ENCODE measurements around the gene DACT3.

The DACT3 gene

DNA sequence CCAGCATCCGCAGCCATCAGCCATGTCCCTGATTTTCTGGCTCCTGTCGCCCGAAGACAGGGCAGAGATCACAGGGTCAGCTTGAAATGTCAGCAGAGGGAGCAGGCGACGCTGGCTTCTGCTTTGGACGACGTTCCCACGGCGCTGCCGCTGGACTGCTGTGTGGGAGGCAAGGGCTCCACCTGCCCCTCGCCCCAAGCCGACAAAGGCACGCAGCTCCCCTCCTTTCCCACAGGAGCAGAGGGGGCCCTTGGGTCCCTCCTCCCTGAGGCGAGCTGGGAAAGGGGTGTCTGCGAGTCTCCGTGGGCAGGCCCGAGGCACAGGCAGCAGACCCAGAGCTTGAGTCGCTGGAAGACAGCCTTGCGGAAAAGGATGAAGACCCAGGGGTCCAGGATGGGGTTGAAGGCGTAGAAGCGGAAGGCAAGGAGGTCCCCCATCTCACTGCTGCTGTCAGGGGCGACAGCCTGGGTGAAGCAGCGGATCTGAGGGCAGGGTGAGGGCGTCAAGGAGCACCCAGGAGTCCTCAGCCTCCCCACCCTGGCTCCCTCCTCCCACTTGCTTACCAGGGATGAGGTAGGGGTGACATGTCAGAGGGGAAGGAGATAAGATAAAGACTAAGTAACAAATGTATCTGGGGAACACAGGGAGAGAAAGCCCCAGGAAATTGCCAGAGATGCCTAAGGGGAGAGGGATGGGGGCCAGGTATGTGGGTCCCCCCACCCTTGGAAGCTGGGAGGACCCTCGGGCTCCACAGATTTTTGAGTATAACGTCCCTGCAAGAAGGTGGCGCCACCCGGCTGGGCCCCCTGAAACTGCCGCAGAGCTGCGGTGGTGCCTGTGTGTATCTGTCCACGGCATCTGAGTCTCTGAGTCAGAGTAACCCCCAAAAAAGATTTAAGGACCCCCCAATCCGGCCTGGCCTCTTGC is 39.5 kb downstream of the DACT3 start:
- no peak overlapping the region for H2AFZ ChIP-seq (ENCODE audit: low read depth, low read length)
- peaks cover 41% of the 10 kb centered on the region for H3K79me2 ChIP-seq (ENCODE audit: low read length)
- peak overlapping the region; percentile 97 for H3K4me2 ChIP-seq (ENCODE audit: low read length)
- no peaks in the 10 kb centered on the region for H3K9me3 ChIP-seq (ENCODE audit: insufficient read depth, low read length)
- H3K27me3 ChIP-seq (ENCODE audit: low read depth, low read length): no peaks in the 10 kb centered on the region
- peak overlapping the region; percentile 67 for H3K9ac ChIP-seq (ENCODE audit: low read length)
- H3K4me1 ChIP-seq (ENCODE audit: low read length): peaks cover 92% of the 10 kb centered on the region
- H3K27ac ChIP-seq (ENCODE audit: low read length): peak overlapping the region; percentile 94
- TF ChIP-seq EZH2phosphoT487 (IDR thresholded peaks at IDR 0.05; ENCODE audit: low read depth): no peak
- TF ChIP-seq, protein P1, sequence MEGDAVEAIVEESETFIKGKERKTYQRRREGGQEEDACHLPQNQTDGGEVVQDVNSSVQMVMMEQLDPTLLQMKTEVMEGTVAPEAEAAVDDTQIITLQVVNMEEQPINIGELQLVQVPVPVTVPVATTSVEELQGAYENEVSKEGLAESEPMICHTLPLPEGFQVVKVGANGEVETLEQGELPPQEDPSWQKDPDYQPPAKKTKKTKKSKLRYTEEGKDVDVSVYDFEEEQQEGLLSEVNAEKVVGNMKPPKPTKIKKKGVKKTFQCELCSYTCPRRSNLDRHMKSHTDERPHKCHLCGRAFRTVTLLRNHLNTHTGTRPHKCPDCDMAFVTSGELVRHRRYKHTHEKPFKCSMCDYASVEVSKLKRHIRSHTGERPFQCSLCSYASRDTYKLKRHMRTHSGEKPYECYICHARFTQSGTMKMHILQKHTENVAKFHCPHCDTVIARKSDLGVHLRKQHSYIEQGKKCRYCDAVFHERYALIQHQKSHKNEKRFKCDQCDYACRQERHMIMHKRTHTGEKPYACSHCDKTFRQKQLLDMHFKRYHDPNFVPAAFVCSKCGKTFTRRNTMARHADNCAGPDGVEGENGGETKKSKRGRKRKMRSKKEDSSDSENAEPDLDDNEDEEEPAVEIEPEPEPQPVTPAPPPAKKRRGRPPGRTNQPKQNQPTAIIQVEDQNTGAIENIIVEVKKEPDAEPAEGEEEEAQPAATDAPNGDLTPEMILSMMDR (IDR thresholded peaks at IDR 0.05; ENCODE audit: low read depth, low read length): peak; percentile 66
- H3K4me3 ChIP-seq (ENCODE audit: low read length): peak overlapping the region; percentile 73
- H4K20me1 ChIP-seq (ENCODE audit: insufficient read depth, low read length): no peaks in the 10 kb centered on the region
- peaks cover 30% of the 10 kb centered on the region for H3K36me3 ChIP-seq (replicated peaks; ENCODE audit: low read depth, low read length)

DNA sequence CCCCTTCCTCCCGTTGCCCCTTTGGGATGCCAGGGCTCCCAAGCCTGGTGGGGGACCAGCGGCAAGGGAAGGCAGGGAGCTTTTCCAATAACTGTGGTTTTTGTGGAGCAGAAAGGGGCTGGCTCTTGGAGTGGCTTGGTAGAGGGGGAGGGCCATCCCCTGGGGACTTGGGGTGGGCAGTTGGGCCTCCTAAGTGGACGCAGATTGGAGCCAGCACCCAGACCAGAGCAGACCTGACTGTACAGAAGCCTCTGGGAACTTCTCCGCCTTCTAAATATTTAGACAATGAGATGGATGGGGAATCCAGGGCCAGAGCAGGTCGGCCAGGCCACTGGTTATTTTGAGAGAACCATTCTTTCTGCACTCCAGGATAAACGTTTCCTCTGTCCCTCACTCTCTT is 40.3 kb downstream of the DACT3 start:
- no peaks in the 10 kb centered on the region for H3K9me3 ChIP-seq (ENCODE audit: insufficient read depth, low read length)
- TF ChIP-seq, protein P1 (IDR thresholded peaks at IDR 0.05; ENCODE audit: low read depth, low read length): no peak
- TF ChIP-seq EZH2phosphoT487 (IDR thresholded peaks at IDR 0.05; ENCODE audit: low read depth): no peak
- H3K9ac ChIP-seq (ENCODE audit: low read length): peak overlapping the region; percentile 67
- H3K79me2 ChIP-seq (ENCODE audit: low read length): peaks cover 41% of the 10 kb centered on the region
- H2AFZ ChIP-seq (ENCODE audit: low read depth, low read length): no peak overlapping the region
- H3K4me3 ChIP-seq (ENCODE audit: low read length): peak overlapping the region; percentile 38; the same call in 1 of the 2 replicates
- H4K20me1 ChIP-seq (ENCODE audit: insufficient read depth, low read length): no peaks in the 10 kb centered on the region
- H3K4me1 ChIP-seq (ENCODE audit: low read length): peaks cover 89% of the 10 kb centered on the region
- no peaks in the 10 kb centered on the region for H3K27me3 ChIP-seq (ENCODE audit: low read depth, low read length)
- H3K27ac ChIP-seq (ENCODE audit: low read length): peak overlapping the region; percentile 94
- peak overlapping the region; percentile 97 for H3K4me2 ChIP-seq (ENCODE audit: low read length)
- H3K36me3 ChIP-seq (replicated peaks; ENCODE audit: low read depth, low read length): peaks cover 30% of the 10 kb centered on the region

DNA sequence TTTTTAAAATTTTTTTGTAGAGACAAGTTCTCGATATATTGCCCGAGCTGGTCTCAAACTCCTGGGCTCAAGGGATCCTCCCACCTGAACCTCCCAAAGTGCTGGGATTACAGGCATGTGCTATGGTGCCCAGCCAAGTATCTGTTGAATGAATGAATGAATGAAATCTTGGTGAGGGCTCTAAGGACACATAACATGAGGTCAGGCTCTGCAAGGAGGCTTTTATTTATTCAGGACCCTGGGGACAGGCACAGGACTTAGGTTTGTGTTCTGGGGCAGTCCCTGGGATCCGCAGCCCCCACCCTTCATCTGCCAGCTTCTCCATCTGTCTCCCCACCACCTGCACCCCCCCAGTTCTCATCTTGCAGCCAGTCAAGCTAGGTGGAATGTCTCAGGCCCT is 40.7 kb downstream of the DACT3 start:
- H3K4me1 ChIP-seq (ENCODE audit: low read length): peaks cover 85% of the 10 kb centered on the region
- H4K20me1 ChIP-seq (ENCODE audit: insufficient read depth, low read length): no peaks in the 10 kb centered on the region
- peaks cover 30% of the 10 kb centered on the region for H3K36me3 ChIP-seq (replicated peaks; ENCODE audit: low read depth, low read length)
- no peaks in the 10 kb centered on the region for H3K9me3 ChIP-seq (ENCODE audit: insufficient read depth, low read length)
- peak overlapping the region; percentile 94 for H3K27ac ChIP-seq (ENCODE audit: low read length)
- H3K9ac ChIP-seq (ENCODE audit: low read length): peak overlapping the region; percentile 67
- H3K4me2 ChIP-seq (ENCODE audit: low read length): peak overlapping the region; percentile 97
- peaks cover 41% of the 10 kb centered on the region for H3K79me2 ChIP-seq (ENCODE audit: low read length)
- H3K4me3 ChIP-seq (ENCODE audit: low read length): peak overlapping the region; percentile 38
- H2AFZ ChIP-seq (ENCODE audit: low read depth, low read length): no peak overlapping the region
- H3K27me3 ChIP-seq (ENCODE audit: low read depth, low read length): no peaks in the 10 kb centered on the region
- TF ChIP-seq, protein P1 (IDR thresholded peaks at IDR 0.05; ENCODE audit: low read depth, low read length): no peak
- TF ChIP-seq EZH2phosphoT487 (IDR thresholded peaks at IDR 0.05; ENCODE audit: low read depth): no peak

DNA sequence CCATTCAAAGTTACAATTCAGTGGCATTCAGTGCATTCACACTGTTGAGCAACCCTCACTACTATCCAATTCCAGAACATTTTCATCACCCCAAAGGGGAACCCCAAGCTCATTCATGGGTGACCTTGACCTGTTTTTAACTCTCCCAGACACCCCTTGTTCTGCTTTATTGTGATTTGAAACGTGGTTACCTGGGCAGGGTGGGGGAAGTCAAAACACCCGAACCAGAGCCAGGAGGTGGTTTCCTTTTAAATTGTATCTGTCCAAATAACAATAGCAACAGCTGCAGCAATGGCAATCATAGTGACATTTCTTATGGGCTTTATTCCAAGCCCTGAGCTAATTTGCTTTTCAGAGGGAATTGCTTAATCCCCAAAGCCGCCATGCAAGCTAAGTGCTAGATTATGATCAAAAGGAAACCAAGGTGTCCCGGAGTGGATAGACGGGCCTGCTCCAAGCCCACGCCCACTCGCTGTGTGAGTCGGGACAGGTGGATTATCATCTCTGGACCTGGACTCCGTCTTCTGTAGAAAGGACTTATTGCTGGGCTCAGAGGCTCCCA is 42.2 kb downstream of the DACT3 start:
- peaks cover 79% of the 10 kb centered on the region for H3K4me1 ChIP-seq (ENCODE audit: low read length)
- H4K20me1 ChIP-seq (ENCODE audit: insufficient read depth, low read length): no peaks in the 10 kb centered on the region
- no peaks in the 10 kb centered on the region for H3K27me3 ChIP-seq (ENCODE audit: low read depth, low read length)
- no peaks in the 10 kb centered on the region for H3K9me3 ChIP-seq (ENCODE audit: insufficient read depth, low read length)
- H3K9ac ChIP-seq (ENCODE audit: low read length): peak overlapping the region; percentile 56; the same call in 1 of the 2 replicates
- peak overlapping the region; percentile 61 for H3K4me3 ChIP-seq (ENCODE audit: low read length)
- H2AFZ ChIP-seq (ENCODE audit: low read depth, low read length): no peak overlapping the region
- H3K36me3 ChIP-seq (replicated peaks; ENCODE audit: low read depth, low read length): peaks cover 28% of the 10 kb centered on the region
- peak overlapping the region; percentile 94 for H3K27ac ChIP-seq (ENCODE audit: low read length)
- no peak for TF ChIP-seq EZH2phosphoT487 (IDR thresholded peaks at IDR 0.05; ENCODE audit: low read depth)
- H3K79me2 ChIP-seq (ENCODE audit: low read length): peaks cover 31% of the 10 kb centered on the region
- H3K4me2 ChIP-seq (ENCODE audit: low read length): peak overlapping the region; percentile 82
